Measurements from ENCODE around the gene ZC3H18.
A peak's percentile ranks its signal among the peaks of the same experiment; 100 is the strongest.

Gene ZC3H18

DNA sequence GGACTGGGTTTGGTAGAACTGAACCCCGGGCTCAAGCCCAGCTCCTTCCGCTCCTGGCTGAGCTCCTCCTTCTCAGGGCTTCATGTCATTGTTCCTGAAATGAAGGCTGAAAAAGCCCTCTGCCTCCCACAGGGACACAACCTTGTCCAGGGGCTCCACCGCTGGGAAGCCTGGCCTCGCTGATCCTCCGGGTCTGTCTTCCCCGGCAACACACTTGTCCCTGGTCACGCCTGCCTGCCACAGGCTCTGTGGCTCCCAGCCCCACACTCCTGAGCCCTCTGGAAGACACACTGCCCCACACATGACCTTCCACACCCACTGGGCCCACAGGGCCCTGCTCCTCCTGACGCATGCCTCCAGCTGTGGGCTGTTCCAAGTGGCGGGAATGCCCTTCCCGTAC is 18.0 kb upstream of the ZC3H18 start:
- no peak for DNase-seq

- no peak for DNase-seq
These were observed 17.4 kb upstream of the ZC3H18 start for GRCh38 chr16:88552815-88553214.

- no peak for DNase-seq
These were observed 16.5 kb upstream of the ZC3H18 start for GRCh38 chr16:88553739-88554138.

DNA sequence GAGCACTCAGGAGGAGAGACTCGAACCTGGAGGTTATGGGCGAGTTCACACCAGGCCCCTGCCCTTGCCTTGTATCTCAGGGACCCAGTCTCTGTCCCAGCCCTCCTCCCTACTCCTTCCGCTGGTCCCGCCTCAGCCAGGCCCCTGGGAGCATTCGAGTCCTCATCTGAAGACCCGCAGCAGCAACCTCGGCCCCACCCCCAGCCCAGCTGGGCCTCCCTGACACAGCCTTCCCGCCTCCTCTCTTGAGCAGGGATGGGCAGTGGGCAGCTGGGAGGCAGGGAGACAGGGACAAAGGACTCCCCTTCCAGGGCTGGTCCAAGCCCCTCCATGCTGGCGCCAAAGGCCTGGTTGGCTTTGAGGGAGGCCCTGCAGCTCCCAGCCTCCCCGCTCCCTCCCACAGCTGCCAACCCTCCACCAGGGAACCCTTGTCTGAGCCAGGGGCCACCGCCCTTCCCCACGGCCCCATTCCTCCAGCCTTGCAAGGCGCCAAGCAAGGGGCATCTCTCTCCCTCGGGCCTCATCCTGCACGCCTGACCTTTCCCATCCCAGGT is 15.4 kb upstream of the ZC3H18 start:
- DNase-seq, result no peak

DNA sequence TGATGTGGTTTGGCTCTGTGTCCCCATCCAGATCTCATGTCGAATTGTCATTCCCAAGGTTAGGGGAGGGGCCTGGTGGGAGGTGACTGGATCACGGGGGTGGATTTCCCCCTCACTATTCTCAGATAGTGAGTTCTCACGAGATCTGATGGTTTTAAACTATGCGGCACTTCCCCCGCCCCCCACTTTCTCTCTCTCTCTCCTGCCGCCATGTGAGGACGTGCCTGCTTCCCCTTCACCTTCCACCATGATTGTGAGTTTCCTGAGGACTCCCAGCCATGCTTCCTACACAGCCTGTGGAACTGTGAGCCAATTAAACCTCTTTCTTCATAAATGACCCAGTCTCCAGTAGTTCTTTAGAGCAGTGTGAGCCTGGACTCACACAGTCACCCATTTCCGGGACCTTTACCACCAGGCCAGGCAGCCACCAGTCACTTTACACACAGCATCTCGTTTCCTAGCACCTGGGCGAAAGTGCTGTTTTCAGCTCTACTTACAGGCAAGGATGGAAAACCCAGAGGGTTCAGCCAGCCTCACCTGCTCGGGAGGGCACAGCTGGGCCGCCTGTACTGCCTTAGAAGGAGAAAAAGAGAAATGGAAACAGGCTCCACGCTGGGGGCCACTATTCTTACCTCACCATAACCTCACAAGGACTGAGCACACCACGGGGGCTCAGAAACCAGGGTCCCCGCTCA is 13.8 kb upstream of the ZC3H18 start:
- no peak for DNase-seq

DNA sequence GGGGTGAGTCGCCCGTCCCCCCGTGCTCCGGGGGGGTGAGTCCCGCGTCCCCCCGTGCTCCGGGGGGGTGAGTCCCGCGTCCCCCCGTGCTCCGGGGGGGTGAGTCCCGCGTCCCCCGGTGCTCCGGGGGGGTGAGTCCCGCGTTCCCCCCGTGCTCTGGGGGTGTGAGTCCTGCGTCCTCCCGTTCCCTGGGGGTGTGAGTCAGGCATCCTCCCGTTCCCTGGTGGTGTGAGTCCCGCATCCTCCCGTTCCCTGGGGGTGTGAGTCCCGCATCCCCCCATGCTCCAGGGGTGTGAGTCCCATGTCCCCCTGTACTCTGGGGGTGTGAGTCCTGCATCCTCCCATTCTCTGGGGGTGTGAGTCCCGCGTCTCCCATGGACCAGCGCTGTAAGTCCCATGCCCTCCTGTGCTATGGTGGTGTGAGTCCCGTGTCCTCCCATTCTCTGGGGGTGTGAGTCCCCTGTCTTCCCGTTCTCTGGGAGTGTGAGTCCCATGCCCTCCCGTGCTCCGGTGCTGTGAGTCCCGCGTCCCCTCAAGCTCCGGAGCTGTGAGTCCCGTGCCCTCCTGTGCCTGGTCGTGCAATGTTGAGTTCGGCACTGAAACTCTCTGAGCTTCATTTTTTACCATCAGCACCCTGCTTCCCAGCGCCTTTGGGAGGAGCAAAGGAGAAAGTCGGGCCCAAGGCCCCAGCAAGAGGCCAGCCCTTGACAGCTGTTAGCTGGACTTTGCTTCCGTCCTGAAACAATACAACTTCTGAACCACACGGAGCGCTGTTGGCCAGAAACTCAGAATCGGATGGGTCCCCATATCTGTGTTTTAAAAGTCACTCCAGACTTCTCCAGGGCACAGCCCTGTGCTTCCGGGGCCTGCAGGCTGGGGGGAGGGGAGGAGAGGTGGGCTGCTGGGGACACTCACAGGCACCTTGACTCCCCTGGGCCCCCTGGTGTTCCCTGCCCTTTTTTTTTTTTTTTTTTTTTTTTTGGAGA is 11.5 kb upstream of the ZC3H18 start:
- DNase-seq, result no peak

- no peak for DNase-seq
These were observed 9.3 kb upstream of the ZC3H18 start for GRCh38 chr16:88560714-88561484.

DNA sequence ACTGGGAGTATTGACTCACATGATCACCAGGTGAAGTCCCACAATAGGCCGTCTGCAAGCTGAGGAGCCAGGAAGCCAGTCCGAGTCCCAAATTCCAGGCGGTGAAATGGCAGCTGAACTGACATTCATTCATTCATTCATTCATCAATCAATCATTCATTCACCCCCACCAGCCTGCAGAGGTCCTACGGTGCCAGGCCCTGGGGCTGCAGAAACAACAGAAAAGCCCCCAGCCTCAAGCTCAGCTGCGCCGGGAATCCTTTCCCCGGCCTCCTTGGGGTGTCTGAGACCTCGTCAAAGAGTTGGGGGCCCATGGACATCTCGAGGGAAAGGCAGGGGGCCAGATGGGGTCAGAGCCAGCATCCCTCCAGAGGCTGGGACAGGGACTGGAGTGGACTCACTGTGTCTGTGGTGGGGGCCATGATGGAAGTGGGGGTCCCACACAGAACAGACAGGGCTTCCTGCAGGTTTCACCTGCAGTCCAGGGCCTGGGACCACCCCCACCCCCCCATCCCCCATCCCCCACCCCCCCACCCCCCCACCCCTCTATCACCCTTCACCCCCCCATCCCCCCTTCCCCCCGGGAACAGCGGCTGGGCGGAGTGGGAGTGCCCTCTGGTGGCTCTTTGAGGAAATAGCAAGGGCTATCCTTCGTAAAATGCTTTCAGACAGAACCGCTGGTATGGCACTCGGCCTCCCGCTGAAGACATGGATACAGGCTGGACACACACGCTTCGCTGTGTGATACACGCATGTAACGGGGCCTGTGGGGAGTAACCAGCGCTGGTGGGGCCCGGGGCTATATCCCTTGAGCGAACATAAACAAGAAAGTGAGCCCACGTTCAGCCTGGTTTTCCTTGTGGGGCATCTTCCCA is 8.5 kb upstream of the ZC3H18 start:
- peak; percentile 19 to 49 (median 34) for DNase-seq

GRCh38 chr16:88566158-88566557 is 4.0 kb upstream of the ZC3H18 start:
- no peak for DNase-seq

GRCh38 chr16:88568710-88569613 is 1.2 kb upstream of the ZC3H18 start:
- DNase-seq, result no peak

DNA sequence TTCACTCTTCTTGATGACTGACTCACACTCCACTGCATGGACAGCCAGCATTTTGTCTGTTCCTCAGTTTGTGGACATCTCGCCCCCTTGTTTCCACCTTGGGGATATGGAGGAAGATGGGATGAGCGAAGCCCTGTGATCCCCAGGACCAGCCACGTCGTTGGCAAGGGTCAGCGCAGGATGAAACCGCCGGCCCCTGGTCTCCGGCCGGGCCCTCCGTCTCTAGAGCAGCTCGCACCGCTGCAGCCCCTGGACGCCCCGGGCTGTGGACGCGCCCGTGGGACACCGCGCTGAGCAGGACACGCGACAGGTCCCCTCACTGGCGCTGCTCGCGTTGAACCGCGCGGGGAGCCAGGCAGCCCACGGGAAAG is 604 bp upstream of the ZC3H18 start:
- peak in 1 of 6 experiments; percentile 42 for DNase-seq

DNA sequence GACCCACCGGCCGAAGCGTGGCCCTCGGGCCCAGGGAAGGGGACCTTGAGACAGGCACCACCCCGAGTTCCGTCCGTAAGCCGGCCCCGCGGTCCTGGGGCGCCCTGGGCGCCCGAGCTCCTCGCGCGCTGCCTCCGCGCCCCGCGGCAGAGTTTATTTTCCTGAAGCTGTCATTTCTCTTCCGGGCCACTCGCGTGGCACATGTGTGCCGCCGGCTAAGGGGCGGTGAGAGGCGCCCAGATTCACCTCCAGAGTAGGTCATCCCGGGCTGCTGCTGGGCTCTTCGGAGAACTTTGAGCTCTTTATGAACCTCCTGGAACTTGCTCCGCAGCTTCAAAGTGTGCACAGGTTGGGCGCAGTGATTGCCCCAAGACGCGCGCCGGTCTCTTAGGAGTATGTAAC is 489 bp downstream of the ZC3H18 start:
- DNase-seq, result peak in 5 of 6 experiments; percentile 19 to 64 (median 33)

DNA sequence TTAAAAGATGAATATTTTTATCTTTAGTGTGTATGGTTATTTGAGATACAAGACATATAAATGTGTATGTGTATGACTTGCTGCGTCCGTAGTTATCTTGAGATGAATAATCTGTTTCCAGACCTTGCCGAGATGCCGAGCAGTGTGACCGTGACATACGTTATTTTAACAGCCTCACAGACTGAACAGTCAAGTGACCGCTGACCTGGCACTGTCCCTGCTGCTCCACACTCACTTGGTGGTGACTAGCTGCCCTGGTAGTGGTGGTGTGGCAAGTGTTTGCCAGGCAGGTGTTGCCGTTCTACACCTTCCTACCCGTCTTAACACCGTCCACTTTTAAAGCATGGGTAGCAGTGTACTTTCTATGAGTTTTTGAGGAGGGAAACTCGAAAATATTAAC is 5.0 kb downstream of the ZC3H18 start:
- DNase-seq, result no peak

DNA sequence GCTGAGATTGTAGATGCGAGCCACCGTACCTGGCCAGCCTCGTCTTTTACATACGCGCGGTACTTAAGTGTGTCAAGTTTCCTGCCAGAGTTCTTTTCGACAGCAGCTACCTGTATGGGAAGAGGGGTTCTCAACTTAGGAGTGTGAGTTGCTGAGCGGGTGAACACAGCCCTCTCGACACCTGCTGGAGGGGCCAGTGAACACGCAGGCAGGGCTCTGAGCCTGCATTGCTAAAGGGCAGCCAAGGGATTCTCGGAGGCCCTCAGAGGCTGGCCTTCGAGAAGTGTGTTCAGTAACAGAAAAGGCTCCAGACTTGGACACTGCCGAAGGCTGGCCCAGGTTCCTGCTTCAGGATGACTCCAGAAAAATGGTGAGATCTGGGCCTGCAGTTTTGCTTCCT is 6.1 kb downstream of the ZC3H18 start:
- DNase-seq, result no peak

GRCh38 chr16:88577166-88577565 is 7.0 kb downstream of the ZC3H18 start:
- DNase-seq, result no peak

DNA sequence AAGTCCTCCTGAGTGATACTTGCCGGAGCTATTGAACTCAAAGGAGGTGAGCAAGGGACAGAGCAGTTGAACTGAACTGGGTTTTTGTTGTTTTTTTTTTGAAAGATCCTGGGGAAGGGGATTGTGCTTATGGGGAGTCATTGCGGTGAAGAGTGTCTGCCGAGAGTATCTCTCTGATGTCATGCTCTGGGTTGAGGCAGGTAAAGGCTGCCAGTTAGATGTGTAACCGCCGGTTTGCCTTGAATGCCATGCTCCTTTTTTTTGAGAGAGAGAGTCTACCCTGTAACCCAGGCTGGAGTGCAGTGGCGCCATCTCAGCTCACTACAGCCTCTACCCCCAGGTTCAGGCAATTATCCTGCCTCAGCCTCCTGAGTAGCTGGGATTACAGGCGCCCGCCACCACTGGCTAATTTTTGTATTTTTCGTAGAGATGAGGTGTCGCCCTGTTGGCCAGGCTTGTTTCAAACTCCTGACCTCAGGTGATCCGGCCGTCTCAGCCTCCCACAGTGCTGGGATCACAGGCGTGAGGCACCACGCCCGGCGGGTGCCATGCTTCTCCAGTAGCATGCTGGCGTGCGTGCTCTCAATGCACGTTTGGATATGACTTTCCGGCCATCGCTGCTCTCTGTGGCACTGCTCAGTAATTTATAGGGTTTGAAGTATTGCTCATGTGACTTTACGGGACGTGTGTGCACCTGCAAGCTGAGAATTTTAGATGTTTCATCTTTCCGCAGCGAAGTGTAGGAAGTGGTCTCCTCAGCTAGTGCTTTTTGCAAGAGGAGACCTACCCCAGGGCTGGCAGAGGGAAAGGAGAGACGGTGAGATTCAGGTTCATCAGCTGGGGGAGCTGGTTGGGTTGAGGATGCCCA is 8.5 kb downstream of the ZC3H18 start:
- peak in 1 of 6 experiments; percentile 15 for DNase-seq

DNA sequence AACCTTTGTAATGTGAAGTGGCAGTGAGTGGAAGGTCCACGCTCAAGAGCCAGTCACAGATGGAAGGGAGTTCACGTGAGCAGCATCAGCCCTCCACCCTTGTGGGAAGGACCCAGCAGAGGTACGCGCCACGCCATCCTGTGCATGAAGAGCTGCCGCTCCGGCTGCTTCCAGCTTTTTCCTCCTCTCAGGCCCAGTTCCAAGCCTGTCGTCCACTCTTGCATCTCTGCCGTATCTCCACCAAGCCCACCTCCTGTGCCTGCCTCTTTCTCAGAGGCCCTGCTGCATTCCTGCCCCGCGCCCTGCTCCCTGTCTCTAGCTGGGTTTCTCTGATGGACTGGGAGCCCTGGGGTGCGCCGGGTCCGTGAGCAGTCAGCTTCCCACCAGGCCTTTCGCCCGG is 10.2 kb downstream of the ZC3H18 start:
- no peak for DNase-seq

GRCh38 chr16:88581033-88581432 is 10.8 kb downstream of the ZC3H18 start:
- no peak for DNase-seq

DNA sequence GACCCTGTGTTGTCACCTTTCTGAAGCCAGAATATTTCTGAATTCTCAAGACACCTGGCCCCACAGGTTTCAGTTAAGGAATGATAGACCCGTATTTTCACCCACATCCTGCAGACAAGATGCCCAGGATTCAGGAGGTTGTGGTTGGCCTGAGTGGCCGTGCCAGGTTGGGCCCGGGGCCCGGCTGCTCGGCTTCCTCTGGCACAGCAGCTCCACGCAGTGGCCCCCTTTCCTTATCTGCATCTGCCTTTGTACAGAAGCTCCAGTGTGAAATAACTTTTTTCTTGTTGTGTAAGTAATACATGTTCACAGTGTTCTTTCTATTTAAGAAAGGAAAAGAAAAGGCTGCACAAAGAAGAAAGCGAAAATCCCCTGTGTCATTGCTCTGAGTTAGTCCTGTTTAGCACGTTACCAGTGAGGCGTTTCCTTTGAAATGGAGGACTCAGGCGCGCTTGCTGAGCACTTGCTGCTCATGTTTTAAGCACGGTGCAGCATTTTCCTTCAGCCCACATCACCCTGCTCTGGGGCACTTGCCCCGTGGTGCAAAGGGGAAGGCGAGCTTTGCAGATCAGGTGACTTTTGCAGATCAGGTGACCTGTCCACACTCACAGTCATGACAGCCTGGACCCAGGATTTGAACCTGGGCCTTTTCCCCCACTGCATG is 12.8 kb downstream of the ZC3H18 start:
- DNase-seq, result no peak

Measured in stimulated activated naive CD4-positive, alpha-beta T cell (primary cell).